ENCODE data around the gene INO80E.
A peak's percentile ranks its signal among the peaks of the same experiment; 100 is the strongest.

Gene INO80E

DNA sequence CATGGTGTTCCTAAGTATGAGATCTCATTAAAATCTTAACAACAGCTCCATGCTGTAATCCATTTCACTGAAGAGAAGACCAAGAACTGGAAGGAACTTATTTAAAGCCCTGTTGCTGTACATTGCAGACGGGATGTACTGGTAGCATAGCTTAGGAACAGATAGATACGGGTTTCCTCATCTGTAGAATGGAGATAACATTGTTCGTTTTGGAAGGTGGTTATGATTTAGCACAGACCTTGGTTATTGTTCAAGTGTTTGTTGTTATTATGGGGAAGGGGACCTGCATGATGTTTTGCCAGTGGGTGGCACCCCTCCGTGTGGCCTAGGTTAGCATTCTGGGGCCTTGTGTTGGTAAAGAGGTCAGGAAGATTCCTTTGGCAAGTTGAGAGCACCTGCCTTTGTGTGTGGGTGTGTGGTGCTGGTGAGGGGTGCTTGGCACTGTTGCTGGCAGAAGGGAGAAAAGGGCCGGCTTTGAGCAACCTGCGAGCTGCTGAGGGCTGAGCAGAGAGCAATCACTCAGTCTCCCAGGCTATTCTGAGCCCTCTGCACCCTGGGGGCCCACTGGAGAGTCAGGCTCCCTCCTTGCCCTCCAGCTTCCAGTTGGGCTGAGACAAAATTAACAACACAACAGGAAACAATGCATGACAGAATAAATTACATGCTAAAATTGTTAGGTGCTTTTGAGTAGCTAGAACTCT, 20.1 kb upstream of the INO80E start:
- peak; percentile 4 for DNase-seq

DNA sequence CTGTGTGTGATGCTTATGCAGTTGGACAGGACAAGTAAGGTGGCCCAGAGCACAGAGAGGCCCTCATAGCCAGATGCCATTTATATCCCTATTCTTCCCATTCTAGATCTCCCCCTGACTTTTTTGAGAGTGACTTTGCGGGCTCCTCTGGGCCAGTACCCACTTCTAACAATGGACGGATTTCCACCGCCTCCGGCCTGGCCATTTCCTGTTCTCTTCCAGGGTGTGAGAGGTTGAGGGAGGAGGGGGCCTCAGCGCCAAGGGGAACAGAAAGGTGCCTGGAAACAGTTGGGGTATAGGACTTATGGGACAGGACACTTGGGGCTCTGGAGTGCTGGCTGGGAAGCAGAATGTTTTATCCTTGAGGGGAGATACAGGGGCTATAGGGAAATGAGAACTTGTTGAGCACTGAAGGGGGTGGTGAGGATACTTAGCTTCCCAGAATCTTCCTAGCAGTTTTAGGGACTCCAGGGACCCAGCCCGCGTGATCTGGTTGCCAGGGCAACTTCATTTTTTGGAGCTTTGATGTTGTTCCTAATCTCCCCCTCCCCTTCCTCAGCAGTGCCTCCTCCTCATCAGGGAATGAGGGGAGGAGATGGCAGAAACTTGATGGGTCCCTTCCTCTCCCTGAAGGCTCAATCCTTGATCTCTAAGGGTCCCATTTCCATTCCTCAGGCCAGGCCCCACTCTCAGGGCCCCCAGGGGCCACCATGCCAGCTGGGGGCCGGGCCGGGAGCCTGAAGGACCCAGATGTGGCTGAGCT, 18.8 kb upstream of the INO80E start:
- DNase-seq, result no peak

DNA sequence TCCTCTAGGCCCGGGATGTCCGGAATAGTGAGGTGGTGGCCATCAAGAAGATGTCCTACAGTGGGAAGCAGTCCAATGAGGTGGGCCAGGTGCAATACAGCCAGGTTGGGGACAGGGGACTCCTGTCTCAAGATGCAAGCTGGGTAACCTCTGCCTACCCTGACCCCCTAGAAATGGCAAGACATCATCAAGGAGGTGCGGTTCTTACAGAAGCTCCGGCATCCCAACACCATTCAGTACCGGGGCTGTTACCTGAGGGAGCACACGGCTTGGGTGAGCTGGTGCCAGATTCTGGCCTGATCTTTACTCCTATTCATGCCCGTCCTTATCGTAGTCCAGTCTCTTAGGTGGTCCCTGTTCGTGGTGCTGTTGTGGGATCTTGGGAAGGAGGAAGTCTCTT, 18.0 kb upstream of the INO80E start:
- no peak for DNase-seq

DNA sequence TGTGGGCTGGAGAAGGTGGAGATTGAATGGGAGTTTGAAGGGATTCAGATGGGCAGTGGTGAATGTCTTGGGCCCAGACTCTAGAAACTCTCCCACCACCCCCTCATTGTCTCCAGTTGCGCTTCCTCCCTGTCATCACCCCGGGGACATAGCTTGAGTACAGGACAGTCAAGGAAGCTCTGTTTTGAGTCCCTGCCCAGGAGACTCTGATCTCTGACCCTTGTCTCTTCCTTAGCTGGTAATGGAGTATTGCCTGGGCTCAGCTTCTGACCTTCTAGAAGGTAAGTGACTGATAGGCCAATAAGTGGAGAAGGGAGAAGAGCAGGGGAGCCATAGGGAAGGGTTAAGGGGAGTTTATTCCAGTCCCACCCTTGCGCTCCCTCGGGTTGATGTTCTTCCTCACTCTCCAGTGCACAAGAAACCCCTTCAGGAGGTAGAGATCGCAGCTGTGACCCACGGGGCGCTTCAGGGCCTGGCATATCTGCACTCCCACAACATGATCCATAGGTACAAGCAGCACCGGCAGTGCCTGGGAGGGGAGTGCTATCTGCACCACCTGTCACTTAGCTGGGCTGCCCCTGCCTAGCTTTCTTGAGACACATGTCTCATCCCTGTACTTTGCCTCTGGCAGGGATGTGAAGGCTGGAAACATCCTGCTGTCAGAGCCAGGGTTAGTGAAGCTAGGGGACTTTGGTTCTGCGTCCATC, 17.3 kb upstream of the INO80E start:
- no peak for DNase-seq

DNA sequence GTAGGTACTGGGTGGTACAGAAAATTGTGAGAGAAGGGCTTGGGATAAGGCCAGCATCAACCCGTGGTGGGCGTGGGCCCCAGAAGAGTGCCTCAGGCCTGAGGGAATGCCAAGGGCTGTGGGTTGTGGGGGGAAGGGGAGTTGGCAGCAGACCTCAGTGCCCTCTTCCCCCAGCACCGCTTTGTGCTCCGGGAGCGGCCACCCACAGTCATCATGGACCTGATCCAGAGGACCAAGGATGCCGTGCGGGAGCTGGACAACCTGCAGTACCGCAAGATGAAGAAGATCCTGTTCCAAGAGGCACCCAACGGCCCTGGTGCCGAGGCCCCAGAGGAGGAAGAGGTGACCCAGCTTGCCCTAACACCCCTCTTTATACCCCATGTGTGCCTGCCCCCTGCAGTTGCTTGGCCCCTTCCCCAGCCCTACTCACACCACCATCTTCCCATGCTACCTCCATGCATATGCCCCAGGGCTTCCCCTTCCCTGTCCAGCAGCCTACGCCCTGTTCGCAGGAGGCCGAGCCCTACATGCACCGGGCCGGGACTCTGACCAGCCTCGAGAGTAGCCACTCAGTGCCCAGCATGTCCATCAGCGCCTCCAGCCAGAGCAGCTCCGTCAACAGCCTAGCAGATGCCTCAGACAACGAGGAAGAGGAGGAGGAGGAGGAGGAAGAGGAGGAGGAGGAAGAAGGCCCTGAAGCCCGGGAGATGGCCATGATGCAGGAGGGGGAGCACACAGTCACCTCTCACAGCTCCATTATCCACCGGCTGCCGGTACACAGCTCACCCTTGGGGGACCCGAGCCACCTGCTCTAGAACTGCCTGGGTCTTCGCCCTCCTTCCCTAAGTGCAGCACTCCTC, 13.3 kb upstream of the INO80E start:
- DNase-seq, result no peak

DNA sequence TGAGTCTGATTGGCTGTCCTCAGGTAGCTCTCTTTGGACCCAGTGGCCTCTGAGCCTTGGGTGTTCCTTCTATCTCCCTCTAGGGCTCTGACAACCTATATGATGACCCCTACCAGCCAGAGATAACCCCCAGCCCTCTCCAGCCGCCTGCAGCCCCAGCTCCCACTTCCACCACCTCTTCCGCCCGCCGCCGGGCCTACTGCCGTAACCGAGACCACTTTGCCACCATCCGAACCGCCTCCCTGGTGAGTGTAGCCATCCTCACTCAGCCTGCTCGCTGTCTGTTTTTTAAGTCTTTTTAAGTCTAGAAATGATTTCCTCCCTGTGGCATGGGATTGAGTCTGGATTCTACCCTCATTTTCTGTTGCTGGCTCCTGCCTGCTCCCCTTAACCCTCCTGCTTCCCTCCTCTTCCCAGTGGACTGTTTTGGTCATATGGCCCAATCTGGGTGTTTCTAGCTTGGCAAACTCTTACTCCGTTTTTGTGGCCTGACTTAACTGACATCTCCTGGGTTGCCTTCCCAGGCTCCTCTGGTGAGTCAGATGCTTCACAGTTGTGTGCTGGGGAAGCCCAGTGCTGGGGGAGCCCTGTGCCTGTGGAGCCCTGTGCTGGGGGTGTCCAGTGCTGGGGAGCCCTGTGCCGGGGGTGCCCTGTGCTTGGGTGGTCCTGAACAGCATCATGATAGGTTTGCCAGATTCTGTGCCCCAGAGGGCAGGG, 12.5 kb upstream of the INO80E start:
- no peak for DNase-seq

DNA sequence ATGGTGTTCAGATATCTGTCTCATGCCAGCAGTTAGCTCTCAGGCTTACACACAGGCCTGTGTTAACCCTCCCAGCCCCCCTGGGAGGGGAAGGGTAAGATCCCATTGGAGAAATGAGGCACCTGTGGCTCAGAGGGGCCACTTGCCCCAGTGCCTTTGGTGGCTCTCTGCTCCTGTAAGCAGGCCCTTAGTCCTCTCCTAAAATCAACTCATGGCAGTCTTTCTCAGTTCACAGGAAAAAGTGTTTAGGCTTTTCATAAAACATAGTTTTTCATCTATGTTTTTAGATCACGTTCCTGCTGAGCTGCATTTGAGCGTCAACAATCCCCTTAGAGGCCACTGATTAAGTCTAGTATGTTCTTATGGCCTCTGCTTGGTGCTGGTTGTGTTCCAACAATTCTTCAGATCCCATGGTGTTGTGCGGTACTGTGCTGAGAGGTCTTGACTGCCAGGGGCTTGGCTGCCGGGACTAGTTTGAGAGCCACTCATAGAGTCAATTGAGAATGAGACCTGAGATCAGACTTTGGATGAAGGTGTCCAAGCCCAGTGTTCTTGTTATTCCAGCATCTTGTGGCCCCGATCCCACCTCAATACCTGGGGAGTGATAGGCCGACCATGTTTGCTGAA, 11.8 kb upstream of the INO80E start:
- peak; percentile 38 for DNase-seq

DNA sequence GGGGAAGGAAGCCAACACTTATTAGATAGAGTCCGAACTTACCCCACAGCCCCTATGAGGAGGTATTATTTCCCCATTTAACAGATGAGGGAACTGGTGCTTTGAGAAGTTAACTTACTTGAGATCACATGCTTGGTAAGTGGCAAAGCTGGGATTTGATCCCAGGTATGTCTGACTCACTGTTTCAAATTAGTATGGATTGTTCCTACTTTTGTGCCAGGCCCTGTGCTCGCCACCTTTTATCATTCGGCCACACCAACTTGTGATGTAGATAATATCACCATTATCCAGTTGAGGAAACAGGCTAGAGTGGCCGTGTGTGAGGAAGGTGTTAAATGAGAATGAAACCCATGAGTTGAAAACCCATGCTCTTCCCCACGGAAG, 11.3 kb upstream of the INO80E start:
- no peak for DNase-seq

DNA sequence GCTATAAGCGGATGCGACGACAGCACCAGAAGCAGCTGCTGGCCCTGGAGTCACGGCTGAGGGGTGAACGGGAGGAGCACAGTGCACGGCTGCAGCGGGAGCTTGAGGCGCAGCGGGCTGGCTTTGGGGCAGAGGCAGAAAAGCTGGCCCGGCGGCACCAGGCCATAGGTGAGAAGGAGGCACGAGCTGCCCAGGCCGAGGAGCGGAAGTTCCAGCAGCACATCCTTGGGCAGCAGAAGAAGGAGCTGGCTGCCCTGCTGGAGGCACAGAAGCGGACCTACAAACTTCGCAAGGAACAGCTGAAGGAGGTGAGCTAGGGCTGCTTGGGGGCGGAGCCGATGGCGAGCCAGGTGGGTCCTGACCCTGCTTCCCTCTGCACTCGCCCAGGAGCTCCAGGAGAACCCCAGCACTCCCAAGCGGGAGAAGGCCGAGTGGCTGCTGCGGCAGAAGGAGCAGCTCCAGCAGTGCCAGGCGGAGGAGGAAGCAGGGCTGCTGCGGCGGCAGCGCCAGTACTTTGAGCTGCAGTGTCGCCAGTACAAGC, 10.7 kb upstream of the INO80E start:
- no peak for DNase-seq

DNA sequence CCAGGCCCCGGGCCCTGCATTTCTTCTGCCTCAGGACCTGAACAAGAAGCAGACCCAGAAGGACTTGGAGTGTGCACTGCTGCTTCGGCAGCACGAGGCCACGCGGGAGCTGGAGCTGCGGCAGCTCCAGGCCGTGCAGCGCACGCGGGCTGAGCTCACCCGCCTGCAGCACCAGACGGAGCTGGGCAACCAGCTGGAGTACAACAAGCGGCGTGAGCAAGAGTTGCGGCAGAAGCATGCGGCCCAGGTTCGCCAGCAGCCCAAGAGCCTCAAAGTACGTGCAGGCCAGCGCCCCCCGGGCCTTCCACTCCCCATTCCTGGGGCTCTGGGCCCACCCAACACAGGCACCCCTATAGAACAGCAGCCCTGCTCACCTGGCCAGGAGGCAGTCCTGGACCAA, 9.8 kb upstream of the INO80E start:
- no peak for DNase-seq

DNA sequence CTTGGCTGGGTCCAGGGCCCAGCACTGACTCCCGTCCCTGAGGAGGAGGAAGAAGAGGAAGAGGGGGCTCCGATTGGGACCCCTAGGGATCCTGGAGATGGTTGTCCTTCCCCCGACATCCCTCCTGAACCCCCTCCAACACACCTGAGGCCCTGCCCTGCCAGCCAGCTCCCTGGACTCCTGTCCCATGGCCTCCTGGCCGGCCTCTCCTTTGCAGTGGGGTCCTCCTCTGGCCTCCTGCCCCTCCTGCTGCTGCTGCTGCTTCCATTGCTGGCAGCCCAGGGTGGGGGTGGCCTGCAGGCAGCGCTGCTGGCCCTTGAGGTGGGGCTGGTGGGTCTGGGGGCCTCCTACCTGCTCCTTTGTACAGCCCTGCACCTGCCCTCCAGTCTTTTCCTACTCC, 9.1 kb upstream of the INO80E start:
- no peak for DNase-seq

DNA sequence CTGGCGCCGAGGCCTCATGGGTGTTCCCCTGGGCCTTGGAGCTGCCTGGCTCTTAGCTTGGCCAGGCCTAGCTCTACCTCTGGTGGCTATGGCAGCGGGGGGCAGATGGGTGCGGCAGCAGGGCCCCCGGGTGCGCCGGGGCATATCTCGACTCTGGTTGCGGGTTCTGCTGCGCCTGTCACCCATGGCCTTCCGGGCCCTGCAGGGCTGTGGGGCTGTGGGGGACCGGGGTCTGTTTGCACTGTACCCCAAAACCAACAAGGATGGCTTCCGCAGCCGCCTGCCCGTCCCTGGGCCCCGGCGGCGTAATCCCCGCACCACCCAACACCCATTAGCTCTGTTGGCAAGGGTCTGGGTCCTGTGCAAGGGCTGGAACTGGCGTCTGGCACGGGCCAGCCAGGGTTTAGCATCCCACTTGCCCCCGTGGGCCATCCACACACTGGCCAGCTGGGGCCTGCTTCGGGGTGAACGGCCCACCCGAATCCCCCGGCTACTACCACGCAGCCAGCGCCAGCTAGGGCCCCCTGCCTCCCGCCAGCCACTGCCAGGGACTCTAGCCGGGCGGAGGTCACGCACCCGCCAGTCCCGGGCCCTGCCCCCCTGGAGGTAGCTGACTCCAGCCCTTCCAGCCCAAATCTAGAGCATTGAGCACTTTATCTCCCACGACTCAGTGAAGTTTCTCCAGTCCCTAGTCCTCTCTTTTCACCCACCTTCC, 8.5 kb upstream of the INO80E start:
- no peak for DNase-seq

DNA sequence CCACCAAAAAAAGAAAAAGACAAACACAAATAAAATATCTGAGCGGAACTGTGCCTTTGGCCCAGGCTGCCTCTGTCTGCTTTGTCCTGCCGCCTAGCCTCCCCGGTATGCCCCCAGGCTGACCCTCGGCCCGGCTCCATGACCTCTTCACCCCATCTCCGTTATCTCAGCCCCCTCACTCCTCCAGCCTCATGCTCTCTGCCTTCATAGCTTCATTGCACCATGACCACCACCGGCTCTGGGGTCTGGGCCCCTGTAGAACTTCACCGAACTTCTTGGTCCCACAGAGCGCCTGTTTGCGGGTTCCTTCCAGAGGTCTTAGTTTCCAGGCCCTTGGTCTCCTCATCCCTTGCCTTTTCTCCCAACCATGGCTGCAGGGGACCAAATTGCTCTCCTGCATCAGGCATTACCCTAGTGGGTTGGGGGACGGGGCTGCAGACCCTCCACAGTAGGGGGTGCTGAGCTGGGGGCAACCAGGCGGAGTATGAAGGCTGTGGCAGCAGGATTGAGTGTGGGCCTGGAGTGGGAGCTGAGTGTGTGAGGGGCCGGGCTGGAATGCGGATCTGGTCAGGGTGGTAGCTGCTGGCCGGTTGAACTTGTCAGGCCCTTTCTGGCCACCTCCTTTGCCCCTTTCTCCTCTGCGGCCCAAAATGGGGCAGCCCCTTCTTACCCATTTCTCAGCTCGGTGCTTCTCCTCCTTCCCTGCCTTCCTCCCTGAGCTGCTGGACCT, 7.5 kb upstream of the INO80E start:
- no peak for DNase-seq

DNA sequence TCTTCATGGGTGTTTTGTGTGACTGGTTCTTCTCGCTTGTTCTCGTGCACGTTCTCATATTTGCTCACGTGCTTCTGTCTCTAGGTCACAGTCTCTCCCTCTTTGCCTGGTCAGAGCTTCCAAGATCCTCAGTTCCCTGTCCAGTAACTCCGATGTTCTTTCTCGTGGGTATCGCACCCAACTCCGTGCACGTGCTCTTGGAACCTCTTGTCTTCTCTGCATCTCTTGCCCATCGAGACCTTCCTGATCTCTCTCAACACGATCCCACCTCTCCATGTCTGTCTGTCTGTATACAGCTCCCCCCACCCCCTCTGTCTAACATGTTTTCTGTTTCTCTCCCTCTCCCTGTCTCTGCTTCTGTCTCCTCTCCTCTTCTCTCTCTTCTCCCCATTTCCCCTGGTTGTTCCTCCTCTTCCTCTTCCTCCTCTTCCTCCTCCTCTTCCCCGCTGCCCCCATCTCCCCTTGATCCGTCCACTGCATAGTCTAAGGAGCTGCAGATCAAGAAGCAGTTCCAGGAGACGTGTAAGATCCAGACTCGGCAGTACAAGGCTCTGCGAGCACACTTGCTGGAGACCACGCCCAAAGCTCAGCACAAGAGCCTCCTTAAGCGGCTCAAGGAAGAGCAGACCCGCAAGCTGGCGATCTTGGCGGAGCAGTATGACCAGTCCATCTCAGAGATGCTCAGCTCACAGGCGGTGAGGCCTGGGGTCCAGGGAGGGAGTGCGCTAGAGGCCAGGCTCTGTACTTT, 6.8 kb upstream of the INO80E start:
- DNase-seq, result no peak

DNA sequence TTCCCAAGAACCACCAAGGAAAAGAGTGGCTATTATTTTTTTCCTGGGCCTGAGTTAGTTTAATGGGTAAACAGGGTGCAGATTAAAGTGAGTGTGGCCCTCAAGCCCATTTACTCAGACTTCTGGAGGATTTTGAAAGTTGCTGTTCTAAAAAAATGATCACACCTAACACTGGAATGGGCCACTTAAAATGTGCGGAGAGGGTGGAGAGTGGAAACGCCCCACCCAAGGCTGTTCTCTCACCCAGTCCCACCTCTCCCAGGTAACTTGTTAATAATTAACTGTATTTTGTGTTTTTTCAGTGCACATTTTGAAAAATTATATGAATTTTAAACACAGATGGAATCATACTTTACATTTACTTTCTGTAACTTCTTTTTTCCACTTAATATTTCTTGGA, 6.0 kb upstream of the INO80E start:
- DNase-seq, result no peak

DNA sequence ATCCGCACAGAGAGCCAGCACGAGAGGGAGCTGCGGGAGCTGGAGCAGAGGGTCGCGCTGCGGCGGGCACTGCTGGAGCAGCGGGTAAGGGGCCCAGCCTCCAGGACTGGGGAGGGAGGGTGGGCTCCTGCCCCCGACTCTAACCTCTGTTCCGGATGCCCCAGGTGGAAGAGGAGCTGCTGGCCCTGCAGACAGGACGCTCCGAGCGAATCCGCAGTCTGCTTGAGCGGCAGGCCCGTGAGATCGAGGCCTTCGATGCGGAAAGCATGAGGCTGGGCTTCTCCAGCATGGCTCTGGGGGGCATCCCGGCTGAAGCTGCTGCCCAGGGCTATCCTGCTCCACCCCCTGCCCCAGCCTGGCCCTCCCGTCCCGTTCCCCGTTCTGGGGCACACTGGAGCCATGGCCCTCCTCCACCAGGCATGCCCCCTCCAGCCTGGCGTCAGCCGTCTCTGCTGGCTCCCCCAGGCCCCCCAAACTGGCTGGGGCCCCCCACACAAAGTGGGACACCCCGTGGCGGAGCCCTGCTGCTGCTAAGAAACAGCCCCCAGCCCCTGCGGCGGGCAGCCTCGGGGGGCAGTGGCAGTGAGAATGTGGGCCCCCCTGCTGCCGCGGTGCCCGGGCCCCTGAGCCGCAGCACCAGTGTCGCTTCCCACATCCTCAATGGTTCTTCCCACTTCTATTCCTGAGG, 5.0 kb upstream of the INO80E start:
- DNase-seq, result no peak

DNA sequence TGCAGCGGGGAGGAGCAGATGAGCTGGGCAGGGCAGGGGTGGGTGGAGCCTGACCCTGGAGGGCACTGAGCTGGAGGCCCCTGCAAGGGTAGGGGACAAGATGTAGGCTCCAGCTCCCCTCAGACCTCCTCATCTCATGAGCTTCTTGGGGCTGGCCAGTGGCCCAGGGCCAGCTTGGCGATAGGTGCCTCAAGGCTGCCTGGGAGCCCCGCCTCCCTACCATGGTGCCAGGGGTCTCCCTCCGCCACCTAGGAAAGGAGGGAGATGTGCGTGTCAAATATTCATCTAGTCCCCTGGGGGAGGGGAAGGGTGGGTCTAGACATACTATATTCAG, 4.5 kb upstream of the INO80E start:
- no peak for DNase-seq

DNA sequence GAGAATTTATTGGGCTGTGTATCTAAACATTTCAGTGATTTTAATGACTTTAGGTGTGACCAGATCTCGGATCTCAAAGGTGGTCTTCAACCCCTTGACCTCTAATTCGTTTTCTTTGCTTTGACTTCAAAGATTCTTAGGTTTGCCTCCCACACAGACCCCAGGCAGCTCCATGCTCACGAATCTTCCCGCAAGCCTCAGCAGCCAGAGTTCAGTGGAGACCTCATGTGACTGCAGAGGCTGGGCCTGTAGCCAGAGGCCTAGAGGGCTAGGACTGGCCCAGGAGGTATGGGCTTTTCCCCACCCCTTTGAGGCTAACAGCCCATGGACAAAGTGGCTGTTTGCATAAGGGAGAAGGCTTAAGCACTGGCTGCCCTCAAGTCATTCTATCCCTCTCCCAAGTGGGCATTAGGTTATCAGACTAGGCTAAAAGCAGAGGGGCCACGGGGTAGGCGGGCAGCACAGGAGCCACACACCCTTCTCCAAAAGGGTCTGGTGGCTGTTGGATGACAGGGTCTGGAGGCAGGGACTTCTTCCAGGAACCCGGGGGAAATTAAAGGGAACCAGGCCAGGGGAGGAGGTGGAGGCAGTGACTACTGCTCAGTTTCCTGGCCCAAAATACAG, 3.6 kb upstream of the INO80E start:
- no peak for DNase-seq
